DMS114 treated with DMSO at 0.1 percent for 48 hours (cell line): ENCODE data around the gene MAOB.
"Not testable (repeated sequence)": the region's sequence is repeated elsewhere in the genome, so short reads cannot be mapped to it uniquely, and the experiment has no call there.

Source experiments
- DNase-seq: peaks from one replicate; lab custom pipeline; 2025; ENCODE audit not compliant: unreplicated experiment; lab: John Stamatoyannopoulos, UW

MAOB gene

DNA sequence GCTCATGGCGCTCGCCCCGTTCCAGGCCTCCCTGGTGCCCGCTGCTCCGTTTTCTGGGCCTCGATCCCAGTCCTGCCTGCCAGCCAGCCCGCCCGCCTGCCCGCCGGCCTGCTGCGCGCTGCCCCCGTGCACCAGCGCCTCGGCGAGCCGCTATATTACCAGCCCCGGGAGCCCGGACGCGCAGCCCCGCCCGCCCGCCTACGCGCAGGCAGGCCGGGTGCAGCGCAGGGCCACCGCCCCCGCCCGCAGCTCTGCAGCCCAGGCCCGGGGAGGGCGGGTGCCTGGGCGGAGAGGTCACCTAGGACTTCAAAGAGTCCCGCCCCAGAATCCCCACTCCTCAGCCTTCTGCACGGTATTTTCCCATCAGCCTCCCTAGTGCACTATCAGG lies at the start of gene MAOB:
Gene MAOB, minus strand, starts transcription at position 157 of the 388 bp plus-strand sequence. Its CDS starts 151 bp downstream, at position 6.
- DNase-seq: no peak

DNA sequence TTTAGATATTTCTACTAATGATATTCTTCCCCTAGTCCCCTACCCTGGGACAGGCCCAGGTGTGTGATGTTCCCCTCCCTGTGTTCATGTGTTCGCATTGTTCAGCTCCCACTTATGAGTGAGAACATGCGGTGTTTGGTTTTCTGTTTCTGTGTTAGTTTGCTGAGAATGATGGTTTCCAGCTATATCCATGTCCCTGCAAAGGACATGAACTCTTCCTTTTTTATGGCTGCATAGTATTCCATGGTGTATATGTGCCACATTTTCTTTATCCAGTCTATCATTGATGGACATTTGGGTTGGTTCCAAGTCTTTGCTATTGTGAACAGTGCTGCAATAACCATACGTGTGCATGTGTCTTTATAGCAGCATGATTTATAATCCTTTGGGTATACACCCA lies 39.8 kb upstream of the MAOB start:
- DNase-seq: not testable (repeated sequence)

- DNase-seq: not testable (repeated sequence)
Observed at GRCh38 chrX:43910772-43911171, 28.5 kb upstream of the MAOB start.

DNA sequence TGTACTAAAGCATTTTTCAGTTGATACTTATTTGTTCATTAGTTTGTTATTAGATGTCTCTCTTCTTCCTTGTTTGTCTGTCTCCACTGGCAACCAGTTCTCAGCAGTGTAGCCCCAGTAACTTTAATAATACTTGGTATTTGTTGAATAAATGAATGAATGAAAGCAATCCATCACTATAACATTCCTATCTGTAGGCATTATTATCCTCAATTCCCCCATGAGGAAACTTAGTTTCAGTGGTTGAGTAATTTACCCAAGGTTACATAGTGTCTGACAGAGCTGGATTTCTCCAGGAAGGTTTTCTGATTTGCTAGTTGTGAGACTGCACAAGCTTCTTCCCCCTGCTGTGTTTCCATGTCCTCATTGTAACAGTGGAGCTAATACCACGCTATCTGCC lies 27.8 kb upstream of the MAOB start:
- DNase-seq: no peak

DNA sequence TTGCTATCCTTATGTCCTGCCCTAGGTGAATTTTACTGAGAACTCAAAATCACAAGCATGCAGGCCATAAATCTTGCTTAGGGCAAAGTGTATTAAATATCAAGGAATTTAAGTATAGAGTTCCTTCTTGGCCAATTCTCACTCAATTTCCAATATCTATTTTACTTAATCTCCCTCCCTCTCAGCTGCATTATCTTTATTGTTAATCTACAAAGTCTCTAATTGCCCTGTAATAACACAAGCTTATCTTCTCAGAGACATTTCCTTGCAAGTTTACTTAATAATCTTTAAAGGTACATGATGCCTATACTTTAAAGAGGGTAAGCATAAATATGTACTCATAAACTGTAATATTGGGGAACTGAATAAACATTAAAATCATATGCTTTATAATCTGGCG lies 26.9 kb upstream of the MAOB start:
- no peak for DNase-seq

DNA sequence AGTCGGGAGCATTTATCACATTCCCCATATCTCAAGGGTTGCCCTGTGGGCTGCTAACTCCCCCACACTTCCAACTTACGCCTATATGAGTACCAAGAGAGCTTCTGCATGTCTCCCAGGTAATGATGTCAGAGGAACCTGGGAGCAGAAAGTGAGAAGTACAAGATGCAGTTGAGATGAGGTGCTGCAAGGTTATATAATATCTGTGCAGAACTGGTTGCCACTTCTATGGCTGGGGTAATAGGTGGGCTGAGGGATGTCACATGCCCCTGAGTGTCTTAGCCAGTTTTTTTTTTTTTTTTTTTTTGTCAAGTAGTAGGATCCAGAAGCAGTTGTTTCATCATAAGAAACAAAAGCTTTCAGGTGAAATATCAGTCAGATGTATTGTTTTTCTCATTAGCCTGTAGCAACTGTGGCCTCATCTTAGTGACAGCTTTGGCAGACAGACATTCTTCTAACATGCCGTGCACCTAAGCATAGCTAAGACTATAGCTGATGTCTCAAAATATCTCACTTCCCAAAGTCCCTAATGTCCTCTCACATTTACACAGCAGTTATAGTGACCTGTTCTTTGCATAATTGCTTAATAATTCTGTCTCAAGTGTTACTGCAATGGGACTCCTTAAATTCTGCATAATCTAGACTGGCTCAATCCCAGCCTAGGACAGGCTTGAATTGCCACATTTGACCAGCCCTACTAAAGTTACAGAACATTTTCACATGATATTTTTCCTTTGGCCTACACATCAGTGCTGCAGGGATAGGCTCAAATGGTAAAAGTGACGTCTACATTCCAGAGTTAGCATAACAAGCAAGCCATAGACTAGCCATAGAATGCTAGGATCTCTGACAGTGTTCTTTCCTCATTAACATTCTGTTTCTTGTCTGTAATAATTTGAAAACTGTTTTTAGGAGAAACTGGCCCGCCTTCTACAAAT lies 17.9 kb upstream of the MAOB start:
- no peak for DNase-seq

DNA sequence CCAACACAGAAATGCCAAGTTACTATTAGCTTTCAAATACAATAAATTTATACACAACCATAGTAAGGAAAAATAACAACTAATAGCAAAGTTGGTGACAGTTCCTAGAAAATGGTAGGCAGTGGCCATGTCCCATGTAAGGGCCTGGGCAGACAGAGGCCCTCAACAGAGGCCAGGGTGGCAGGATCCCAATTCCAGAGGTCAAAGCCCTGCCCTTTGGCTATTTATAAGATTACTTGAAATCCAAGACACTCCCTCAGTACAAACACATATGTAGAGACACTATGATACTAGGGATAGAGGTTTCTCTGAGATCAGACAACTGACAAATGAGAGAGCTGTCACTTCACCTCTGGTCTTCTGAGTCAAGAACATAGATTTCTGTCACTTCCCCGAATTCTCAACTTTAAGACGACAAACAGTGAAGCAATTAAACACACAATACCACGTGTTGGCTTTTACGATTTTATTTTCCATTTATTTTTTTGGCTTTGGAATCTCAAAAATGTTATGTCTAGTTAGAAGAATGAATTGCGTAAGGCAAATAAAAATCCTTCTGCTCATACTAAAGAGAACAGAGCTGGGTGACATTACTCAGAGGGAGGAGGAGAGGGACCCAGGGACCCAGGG lies 16.3 kb upstream of the MAOB start:
- no peak for DNase-seq

DNA sequence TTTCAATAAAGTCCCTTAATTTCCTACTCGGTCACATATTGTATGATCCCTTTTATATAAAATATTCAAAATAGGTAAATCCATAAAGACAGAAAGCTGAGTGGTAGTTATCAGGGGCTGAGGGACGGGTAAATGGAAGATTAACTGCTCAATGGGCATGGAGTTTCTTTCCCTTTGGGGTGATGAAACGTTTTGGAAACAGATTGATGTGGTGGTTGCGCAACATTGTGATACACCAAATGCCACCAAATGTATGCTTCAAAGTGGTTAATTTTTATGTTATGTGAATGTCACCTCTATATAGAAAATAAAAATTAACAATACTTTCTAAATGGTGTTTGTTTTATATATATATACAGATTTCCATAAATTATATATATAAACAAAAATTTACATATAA lies 15.0 kb upstream of the MAOB start:
- DNase-seq: no peak

- no peak for DNase-seq
Observed at GRCh38 chrX:43892336-43892870, 10.2 kb upstream of the MAOB start.

DNA sequence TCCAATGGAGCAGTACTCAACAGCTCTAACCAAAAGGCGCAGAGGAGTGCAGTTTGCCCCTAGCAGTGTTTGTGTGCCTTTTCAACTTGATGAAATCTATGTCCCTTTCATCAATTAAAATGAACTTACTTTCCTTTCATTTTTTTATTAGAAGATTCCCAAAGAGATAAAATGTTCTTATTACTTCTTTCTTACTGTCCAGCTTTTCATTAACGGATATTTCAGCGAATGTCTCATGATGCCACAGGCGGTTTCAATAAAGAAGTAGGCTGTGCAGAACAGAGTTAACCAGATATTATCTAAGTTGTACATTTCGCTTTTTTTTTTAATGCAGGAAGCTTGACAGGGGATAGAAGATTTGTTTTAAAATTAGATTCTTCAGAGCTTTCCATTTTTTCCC lies 3.4 kb upstream of the MAOB start:
- no peak for DNase-seq

GRCh38 chrX:43881410-43882293 lies 598 bp downstream of the MAOB start:
- DNase-seq: no peak

DNA sequence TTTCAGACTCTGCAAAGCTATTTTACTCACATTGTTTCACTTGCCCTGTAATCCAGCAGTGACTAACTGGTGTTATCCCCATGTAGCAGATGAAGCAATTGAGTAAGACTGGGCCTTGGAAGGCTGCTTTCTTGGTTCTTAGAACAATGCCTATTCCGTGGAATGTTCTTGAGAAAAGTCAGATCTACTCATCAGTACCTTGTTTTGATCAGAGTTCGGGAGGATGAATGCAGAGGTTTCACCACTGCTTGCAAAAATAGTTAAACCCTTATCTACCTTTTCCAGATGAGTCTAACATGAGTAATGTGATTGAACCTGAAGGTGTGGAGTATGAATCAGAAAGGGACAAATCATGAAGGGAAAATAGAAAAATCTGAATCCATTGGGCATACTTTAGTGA lies 1.8 kb downstream of the MAOB start:
- no peak for DNase-seq

GRCh38 chrX:43878906-43879526 lies 3.2 kb downstream of the MAOB start:
- no peak for DNase-seq

DNA sequence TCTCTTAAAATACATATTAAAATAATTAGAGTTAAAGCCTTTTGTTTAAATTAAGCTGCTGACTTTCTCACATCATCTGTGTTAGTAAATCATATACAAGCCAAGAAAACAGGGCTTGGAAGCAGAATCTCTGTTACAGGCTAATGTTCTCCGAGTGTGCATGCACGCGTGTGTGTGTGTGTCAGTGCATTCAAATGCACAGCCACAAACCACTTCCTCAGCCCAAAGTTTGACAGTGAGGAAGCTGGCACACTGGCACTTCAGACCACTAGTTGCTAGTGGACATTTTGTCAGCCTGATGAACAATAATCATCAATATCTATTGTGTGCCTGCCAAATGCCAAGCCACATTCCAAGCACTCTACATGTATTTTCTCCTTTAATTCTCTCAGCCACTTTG lies 5.6 kb downstream of the MAOB start:
- no peak for DNase-seq

DNA sequence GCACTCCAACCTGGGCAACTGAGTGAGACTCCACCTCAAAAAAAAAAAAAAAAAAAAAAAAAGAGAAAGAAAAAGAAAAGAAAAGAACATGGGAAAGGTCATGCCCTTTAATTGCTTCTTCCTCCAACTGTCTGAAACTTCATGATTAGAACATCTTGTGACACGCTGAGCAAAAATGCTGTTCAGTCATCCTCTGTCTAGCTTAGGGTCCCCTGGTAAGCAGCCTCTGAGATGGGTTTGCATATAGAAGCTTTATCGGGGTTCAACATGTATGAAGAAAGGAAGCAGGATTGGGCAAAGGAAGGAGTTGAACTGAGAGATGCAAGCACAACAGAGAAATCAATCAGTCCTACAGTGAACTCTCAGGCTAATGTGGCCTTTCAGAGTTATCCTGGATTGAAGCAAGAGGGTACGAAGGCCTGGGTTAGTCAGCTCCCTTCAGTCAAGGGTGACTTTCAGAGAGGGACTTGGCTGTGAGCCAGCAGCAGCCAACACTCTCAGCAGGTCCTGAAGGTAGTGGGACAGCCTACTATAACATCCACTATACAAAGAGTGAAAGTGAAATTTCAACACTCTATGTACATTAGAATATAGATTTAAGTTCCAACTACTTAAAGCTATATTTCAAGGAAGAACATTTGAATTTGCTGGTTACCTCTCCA lies 11.4 kb downstream of the MAOB start:
- no peak for DNase-seq

DNA sequence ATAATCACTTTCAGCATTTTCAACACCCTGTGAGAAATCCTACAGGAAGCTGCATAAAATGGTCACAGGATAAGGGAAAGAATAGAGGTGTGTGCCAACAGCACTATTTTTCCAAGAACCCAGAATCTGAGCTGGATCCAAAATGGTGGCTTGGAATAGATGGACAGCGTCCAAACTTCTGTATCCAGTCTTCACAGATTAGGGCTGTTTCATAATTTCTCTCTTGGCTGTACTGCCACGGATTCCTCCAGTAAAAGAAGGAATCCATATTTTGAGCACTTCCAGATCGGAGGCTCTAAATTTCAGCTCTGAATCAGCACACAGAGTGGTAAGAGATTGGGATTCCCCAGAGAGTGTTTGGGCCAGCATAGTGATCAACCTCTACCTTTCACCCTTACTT lies 12.2 kb downstream of the MAOB start:
- no peak for DNase-seq

DNA sequence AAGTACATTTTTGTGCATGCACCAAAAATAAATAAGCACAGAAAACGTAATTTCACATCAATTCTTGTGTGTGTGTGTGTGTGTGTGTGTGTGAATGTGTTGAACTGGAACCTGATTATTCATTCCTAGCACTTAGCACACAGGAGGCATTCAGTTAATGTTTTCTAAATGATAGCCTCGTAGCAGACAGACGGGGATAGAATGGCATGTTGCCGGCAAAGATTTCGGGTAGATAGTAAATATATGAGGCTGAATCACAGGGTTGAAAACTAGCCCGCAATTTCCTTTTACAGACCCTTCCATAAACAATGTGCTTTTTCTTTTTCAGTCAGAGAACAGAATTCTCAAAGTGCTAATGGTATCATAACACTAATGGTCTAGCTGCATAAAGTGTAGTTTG lies 13.5 kb downstream of the MAOB start:
- DNase-seq: no peak

- DNase-seq: no peak
Observed at GRCh38 chrX:43866423-43866822, 15.8 kb downstream of the MAOB start.

GRCh38 chrX:43865791-43866190 lies 16.5 kb downstream of the MAOB start:
- no peak for DNase-seq

DNA sequence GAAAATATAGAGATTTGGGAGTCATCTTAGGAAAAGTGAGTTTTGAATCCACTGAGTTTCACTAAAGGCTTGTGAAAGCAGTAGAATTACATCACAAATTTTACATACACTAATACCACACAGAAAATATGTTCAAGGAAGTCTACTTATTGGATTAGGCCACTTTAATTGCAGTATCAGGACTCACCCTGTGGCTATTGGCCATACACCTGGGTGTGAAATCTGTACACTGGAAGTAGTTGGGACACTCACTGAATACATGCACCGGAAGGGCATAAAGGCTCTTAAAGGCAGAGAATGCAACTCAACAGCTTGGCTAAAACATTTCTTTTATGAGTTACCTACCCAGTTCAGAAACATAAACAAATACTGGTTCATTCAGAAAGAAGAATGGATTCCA lies 19.8 kb downstream of the MAOB start:
- DNase-seq: no peak
